Measurements from ENCODE around the gene ATP6V0E1.
"Not testable (repeated sequence)": the region's sequence is repeated elsewhere in the genome, so short reads cannot be mapped to it uniquely, and the experiment has no call there.

ATP6V0E1 gene

DNA sequence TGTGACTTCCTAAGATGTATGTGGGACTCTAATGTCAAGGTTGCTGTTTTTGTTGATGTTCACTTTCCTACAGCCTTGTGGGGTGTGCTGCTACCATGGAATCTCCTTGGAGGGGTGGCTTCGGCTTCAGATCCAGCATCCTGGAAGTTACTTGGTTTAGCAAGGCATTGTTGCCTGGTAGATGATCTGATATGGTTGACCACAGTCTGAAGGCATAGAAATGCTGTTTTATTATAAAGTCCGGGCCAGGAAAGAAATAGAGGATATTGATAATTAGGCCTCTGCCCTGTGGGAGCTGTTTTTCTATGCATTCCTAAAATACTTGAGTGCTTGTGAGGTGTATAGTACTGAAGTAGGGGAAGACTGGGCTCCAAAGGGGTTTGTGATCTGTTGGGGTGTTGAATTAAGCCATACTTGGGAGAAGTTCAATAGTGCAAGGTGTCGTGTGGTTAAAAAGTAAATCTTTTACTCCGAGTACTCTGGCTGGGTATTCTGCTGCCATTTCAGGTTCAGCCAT is 45.3 kb downstream of the ATP6V0E1 start:
- TF ChIP-seq, protein P1, sequence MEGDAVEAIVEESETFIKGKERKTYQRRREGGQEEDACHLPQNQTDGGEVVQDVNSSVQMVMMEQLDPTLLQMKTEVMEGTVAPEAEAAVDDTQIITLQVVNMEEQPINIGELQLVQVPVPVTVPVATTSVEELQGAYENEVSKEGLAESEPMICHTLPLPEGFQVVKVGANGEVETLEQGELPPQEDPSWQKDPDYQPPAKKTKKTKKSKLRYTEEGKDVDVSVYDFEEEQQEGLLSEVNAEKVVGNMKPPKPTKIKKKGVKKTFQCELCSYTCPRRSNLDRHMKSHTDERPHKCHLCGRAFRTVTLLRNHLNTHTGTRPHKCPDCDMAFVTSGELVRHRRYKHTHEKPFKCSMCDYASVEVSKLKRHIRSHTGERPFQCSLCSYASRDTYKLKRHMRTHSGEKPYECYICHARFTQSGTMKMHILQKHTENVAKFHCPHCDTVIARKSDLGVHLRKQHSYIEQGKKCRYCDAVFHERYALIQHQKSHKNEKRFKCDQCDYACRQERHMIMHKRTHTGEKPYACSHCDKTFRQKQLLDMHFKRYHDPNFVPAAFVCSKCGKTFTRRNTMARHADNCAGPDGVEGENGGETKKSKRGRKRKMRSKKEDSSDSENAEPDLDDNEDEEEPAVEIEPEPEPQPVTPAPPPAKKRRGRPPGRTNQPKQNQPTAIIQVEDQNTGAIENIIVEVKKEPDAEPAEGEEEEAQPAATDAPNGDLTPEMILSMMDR (IDR thresholded peaks at IDR 0.05; ENCODE audit: insufficient read depth, low read depth, low read length, missing control alignments), result no peak
- DNase-seq (ENCODE audit: low read depth), result no peak
- H3K4me3 ChIP-seq (ENCODE audit: low read depth, low read length), result no peak overlapping the region

DNA sequence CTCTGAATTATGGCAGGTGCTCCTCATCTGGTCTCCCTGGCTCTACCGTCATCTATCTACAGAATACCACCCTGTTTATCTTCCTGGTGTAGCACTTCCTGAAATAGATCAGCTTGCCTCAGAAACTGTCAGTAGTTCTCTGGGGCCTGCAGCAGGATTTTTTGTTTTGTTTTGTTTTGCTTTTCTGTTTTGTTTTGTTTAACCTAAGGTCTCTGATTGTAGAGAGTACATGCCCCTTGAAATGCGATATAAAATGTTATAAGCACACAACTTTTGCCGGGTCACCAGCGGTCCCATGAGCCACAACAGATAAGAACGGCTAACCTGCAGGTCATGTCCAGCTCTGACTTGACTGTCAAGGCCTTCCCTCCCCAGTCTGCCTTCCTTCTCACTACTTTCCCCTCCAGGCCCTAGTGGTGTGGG is 45.9 kb downstream of the ATP6V0E1 start:
- TF ChIP-seq, protein P1 (IDR thresholded peaks at IDR 0.05; ENCODE audit: insufficient read depth, low read depth, low read length, missing control alignments), result no peak
- peak; percentile 21 for DNase-seq (ENCODE audit: low read depth)

DNA sequence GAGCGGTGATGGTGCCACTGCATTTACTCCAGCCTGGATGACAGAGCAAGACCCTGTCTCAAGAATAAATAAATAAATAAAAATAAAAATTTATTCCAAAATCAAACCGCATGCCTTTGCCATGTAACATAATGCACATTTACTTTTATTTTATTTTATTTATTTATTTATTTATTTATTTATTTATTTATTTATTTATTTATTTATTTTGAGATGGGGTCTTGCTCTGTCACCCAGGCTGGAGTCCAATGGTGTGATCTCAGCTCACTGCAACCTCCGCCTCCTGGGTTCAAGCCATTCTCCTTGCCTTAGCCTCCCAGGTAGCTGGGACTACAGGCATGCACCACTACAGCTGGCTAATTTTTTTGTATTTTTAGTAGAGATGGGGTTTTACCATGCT is 48.5 kb downstream of the ATP6V0E1 start:
- H3K4me3 ChIP-seq (ENCODE audit: low read depth, low read length); DNase-seq (ENCODE audit: low read depth): not testable (repeated sequence)

More for the DNA sequence above, 45.9 kb downstream of the ATP6V0E1 start:
- no peak overlapping the region for H3K4me3 ChIP-seq (ENCODE audit: low read depth, low read length)

DNA sequence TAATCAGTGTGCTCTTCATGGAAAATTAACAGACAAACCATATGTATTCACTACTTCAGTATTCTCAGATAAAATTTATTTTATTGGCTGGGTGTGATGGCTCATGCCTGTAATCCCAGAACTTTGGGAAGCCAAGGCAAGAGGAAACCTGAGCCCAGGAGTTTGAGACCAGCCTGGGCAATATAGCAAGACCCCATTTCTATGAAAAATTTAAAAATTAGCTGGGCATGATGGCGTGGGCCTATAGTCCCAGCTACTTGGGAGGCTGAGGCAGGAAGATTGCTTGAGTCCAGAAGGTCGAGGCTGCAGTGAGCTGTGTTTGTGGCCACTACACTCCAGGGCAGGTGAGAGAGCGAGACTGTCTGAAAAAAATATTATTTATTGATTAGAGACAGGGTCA is 49.2 kb downstream of the ATP6V0E1 start:
- H3K4me3 ChIP-seq (ENCODE audit: low read depth, low read length), result no peak overlapping the region
- TF ChIP-seq, protein P1 (IDR thresholded peaks at IDR 0.05; ENCODE audit: insufficient read depth, low read depth, low read length, missing control alignments), result no peak
- DNase-seq (ENCODE audit: low read depth), result no peak

DNA sequence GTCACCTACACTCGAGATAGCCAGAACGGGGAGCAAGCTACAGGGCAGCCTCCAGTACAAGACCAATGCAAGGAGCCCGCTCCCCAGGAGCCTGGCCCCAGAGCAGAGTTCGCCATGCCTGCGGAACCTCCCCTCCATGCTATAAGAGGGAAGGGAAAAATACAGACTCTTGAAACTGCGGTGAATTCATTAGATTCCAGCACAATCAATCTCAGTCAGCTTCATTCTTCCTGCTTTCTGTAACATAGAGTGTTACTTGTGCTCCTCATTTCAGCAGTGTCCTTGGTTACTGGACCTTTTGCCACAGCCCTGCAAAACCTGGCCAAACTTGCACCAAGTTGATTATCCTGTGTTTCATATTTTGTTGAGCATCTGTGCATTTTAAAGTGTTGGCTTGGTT is 50.4 kb downstream of the ATP6V0E1 start:
- DNase-seq (ENCODE audit: low read depth), result no peak
- TF ChIP-seq, protein P1 (IDR thresholded peaks at IDR 0.05; ENCODE audit: insufficient read depth, low read depth, low read length, missing control alignments), result no peak
- H3K4me3 ChIP-seq (ENCODE audit: low read depth, low read length), result no peak overlapping the region

DNA sequence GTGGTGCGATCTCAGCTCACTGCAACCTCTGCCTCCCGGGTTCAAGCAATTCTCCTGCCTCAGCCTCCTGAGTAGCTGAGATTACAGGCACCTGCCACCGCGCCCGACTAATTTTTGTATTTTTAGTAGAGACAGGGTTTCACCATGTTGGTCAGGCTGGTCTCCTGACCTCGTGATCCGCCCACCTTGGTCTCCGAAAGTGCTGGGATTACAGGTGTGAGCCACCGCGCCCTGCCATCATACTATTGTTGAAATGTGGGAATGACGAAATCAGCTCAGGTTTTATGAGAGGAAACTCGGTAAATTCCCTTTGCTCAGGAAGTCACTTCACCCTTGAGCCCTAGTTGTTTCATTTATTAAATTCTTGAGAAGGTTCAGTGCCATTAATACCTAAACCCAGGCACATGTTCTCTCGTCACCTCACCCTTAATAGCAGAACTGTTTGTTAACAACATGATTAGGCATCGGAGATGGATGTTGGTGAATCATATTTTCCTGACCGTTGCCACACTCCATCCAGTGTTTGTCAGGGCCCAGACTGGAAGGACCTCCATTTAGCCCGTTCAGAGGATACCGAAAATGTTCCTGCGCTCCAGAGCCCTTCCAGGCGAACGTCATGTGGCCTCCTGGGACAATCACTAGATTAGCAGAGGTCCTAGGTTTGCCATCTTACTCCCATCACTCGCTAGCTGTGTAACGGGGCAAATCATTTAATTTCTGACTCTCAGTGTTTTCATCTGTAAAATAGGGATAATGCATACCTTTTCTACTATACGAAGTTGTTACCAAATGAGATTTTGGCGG is 52.5 kb downstream of the ATP6V0E1 start:
- DNase-seq (ENCODE audit: low read depth), result peak; percentile 77
- H3K4me3 ChIP-seq (ENCODE audit: low read depth, low read length), result peak overlapping the region; percentile 58
- TF ChIP-seq, protein P1 (IDR thresholded peaks at IDR 0.05; ENCODE audit: insufficient read depth, low read depth, low read length, missing control alignments), result no peak

DNA sequence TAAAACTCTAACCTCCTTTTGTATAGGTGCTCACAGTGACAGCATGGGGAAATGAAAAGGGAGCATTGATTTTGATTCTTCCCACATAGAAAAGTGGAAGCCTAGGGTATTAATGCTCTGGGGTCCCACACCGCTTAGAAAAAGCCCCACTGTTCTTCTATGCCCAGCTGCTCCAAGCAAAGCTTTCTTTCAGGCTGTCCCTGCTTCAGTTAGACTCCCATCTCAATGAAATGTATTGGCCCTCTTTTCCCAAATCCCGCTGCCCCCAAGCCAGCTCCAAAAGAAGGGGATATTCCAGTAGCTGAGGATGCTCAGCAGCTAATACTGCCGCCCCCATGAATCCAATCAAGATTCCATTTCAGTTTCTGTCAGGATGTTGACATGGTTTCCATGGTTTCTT is 55.6 kb downstream of the ATP6V0E1 start:
- TF ChIP-seq, protein P1 (IDR thresholded peaks at IDR 0.05; ENCODE audit: insufficient read depth, low read depth, low read length, missing control alignments), result no peak
- DNase-seq (ENCODE audit: low read depth), result no peak
- H3K4me3 ChIP-seq (ENCODE audit: low read depth, low read length), result no peak overlapping the region

Measured in GM12865 (cell line).